Measurements from ENCODE around the gene SLC43A2. TPM values are rescaled to one million over a fixed set of nuclear protein-coding genes. Genes with fewer than 3 reads are reported as not detected.

SLC43A2 gene
- total and polyA plus RNA-seq, 2 of the 13 experiments (the other 11 are each of a cell fraction or from before 2014, with no cell fraction given): 7.3 to 20.0 TPM

GRCh38 chr17:1647802-1648171, 19.2 kb upstream of the SLC43A2 start (continued):
- TF ChIP-seq CEBPZ (IDR thresholded peaks at IDR 0.05; ENCODE audit: low read length) (no peak), HOXA5 (CRISPR knock-in tag; IDR thresholded peaks at IDR 0.05) (no peak), BRCA1 (CRISPR knock-in tag; IDR thresholded peaks at IDR 0.05) (no peak), ZSCAN22 (CRISPR knock-in tag; IDR thresholded peaks at IDR 0.05) (no peak), KLF9 (CRISPR knock-in tag; IDR thresholded peaks at IDR 0.05; ENCODE audit: low read depth) (no peak), ZNF784 (CRISPR knock-in tag; IDR thresholded peaks at IDR 0.05; ENCODE audit: borderline replicate concordance) (no peak), TRAFD1 (CRISPR knock-in tag; IDR thresholded peaks at IDR 0.05; ENCODE audit: borderline replicate concordance) (no peak), ATRX (CRISPR knock-in tag; IDR thresholded peaks at IDR 0.05; ENCODE audit: borderline replicate concordance) (no peak), RXRA (CRISPR knock-in tag; IDR thresholded peaks at IDR 0.05) (no peak), KIAA2018 (CRISPR knock-in tag; IDR thresholded peaks at IDR 0.05; ENCODE audit: borderline replicate concordance) (no peak), ETV5 (CRISPR knock-in tag; IDR thresholded peaks at IDR 0.05; ENCODE audit: borderline replicate concordance) (no peak), JDP2 (CRISPR knock-in tag; IDR thresholded peaks at IDR 0.05; ENCODE audit: borderline replicate concordance) (no peak), TCF12 (IDR thresholded peaks at IDR 0.05) (no peak), TCF12 (CRISPR knock-in tag; IDR thresholded peaks at IDR 0.05) (no peak)

All from HepG2 (cell line).